HG03521 (cell line): ENCODE results near the gene PPM1B.
"Not testable (repeated sequence)": the region's sequence is repeated elsewhere in the genome, so short reads cannot be mapped to it uniquely, and the experiment has no call there.

Source experiments
- ATAC-seq: cut with Tn5 transposase; IDR thresholded peaks from one replicate; pipeline ENCODE4 v1.9.1; 2021; ENCODE audit warnings: mild to moderate bottlenecking, moderate library complexity; ENCODE audit not compliant: unreplicated experiment

The PPM1B gene

DNA sequence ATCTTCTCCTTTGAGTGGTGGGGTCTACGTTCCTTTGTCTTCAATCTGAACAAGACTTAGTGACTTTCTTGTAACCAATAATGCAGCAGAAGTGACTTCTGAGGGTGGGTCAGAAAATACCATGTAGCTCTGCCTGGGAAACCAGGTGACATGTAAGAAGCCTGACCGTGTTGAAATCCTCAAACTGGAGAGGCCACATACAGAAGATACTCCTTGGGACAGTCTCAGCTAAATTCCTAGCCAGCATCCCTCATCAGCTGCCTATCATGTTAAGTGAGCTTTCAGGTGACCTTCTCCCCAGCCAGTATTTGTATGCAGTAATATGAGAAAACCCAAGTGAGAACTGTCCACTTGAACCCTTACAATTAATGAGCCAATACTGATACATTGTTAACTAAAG, 27.0 kb downstream of the PPM1B start:
- ATAC-seq = no peak

DNA sequence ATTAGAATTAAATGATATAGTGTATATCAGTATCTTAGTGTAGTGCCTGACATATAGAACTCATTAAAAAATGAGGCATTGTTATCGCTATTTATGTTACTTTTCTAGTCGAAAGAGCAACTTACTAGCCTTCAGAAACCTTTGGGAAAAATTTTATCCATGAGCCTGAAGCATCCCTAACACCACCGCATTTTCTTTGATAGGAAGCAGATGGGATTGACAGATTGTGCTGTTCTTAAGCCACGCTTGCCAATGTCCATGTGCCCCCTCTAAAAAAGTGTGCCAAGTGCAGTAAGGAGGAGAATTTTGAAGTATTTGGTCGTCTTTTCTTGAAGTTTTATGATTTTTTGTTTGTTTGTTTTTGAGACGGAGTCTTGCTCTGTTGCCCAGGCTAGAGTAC, 29.1 kb downstream of the PPM1B start:
- no peak for ATAC-seq

DNA sequence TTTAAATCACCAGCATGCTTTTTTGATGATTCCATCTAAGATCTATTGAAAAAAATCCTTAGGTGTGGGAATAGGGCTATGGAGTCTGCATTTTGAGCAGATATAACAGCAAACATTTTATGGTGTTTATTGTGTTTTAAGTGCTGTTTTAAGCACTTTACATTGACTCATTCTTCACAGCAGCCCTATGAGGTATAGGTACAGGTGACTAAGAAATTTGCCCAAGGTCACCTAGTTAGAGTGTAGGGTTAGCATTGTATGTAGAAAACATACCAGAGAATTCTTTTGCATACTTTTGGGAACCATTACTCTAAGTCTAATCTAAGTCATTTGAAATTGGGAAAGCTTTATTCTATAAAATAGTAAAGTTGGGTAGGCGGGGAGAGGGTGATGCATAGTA, 31.3 kb downstream of the PPM1B start:
- ATAC-seq = no peak

DNA sequence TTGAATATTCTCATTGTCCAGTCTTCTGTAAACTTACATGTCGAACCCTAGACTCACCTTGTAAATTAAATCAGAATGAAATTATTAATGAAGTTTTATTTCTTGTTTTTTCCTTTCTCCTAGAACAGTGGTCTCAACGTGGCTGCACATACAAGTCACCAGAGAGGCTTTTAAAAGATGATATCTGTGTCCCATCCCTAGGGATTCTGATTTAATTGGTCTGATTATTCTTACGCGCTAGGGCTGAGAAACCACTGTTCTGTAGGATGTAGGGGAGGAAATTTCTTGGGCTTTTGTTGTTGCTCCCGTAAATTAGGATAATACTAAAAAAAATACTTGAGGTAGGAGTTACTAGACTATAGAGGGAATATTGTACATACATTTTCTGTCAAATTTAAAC, 32.1 kb downstream of the PPM1B start:
- no peak for ATAC-seq

DNA sequence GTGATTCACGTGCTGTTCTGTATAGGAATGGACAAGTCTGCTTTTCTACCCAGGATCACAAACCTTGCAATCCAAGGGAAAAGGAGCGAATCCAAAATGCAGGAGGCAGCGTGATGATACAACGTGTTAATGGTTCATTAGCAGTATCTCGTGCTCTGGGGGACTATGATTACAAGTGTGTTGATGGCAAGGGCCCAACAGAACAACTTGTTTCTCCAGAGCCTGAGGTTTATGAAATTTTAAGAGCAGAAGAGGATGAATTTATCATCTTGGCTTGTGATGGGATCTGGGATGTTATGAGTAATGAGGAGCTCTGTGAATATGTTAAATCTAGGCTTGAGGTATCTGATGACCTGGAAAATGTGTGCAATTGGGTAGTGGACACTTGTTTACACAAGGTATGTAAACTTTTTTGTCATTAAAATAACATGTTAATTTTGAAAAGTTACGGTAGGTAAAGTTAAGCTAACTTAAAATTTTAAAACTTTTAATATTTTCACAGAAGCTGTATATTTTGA, 33.0 kb downstream of the PPM1B start:
- ATAC-seq = no peak

DNA sequence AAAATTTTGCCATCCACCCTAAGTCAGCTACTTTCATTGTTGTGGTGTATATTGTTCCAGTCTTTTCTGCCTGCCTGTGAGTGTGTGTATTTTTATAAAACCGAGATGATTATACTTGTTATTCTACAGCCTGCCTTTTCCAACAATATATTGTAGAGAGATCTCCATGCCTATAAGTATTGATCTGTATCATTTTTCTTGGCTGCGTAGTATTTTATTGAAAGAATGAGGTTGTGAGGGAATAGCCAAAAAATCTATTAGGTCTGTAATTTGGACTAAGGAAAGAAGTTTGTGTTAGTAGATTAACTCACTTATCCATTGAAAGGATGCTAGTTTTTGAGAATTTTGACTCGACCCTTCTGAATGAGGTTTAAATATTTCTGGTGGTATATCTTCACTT, 34.9 kb downstream of the PPM1B start:
- no peak for ATAC-seq

DNA sequence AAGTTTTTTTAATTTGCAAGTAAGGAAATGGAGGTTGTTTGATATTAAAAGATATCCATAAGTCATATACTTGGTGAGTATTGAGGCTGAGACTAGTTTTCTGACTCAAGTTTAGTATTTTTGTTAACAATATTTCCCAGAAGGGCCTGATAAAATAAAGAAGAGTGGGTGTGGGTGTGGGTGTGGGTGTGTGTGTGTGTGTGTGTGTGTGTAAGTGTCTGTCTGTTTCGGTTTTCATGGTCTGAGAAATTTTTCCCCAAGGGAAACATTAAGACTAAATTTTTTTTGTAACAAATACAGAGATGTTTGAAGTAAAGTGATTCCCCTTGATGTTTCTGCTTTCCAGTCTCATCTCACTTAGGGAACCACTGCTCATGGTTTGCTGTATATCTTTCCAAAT, 36.5 kb downstream of the PPM1B start:
- no peak for ATAC-seq

DNA sequence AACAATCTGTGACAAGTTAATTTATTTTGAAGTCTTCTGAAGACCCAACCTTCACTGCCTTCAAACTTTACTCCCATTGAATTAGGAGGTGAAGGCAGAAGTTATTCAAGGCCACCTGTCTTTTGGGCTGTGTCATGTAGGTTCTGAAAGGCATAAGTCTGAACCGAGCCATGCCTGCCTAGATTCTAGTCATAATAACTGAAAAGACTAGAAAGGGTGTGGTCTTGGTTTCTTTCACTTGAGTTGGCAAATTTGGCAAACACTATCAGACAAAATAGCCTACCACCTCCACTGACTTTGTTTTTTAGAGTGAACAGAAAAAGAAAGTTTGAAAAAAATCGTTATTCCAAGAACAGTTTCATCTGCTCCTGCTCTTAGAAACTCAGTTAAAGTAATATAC, 38.4 kb downstream of the PPM1B start:
- ATAC-seq = no peak

DNA sequence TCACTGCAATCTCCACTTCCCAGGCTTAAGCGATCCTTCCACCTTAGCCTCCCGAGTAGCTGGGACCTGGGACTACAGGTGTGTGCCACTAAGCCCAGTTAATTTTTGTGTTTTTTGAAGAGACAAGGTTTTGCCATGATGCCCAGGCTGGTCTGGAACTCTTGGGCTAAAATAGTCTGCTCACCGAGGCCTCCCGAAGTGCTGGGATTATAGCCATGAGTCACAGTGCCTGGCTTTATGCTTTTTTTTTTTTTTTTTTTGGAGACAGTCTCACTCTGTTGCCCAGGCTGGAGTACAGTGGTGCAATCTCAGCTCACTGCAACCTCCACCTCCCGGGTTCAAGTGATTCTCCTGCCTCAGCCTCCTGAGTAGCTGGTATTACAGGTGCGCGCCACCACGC, 39.0 kb downstream of the PPM1B start:
- ATAC-seq = not testable (repeated sequence)

DNA sequence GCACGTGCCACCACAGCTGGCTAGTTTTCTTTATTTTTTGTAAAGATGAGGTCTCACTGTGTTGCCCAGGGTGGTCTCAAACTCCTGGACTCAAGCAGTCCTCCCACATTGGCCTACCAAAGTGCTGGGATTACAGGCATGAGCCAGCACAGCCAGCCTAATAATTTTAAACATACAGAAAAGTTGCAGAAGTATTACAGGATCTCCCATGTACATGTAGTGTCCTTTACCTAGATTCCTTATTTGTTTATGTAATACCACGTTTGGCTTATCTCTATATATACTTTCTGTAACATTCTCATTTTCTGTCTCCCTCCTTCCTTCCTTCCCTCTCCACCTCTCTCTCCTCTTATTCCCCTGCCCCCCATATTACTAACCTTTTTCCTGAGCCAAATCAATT, 41.7 kb downstream of the PPM1B start:
- ATAC-seq = no peak

DNA sequence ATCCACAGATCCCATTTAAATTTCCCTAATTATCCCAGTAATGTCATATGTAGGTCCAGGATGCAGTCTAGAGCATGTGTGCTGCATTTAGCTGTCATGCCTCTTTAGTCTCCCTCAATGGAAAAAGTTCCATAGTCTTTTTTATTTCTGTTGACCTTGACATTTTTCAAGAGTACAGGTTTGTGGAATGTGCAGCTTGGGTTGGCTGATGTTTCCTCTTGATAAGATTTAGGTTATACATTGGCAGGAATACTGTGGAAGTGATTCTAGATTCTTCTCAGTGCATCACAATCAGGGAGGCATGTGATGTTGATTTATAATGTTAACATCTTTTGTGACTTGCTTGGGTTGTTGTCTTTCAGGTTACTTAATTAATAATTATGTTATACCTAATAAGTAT, 42.5 kb downstream of the PPM1B start:
- ATAC-seq = no peak

DNA sequence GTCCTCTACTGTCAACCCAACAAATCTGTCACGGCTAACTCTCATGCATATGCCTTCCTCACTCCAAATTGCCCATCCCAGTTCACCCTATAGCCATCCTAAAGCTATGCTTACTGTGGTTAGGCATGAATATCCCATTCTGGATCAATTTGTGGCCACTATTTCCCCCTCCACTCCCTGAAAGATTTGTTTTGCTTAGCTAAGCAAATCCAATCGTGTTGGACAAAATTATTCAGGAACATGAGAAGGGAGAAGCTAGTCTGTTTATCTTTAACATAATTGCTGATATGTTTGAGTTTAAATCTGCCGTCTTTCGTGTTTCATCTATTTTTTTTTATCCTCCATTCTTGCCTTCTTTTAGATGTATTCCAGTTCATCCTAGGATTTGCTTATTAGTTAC, 43.6 kb downstream of the PPM1B start:
- no peak for ATAC-seq

DNA sequence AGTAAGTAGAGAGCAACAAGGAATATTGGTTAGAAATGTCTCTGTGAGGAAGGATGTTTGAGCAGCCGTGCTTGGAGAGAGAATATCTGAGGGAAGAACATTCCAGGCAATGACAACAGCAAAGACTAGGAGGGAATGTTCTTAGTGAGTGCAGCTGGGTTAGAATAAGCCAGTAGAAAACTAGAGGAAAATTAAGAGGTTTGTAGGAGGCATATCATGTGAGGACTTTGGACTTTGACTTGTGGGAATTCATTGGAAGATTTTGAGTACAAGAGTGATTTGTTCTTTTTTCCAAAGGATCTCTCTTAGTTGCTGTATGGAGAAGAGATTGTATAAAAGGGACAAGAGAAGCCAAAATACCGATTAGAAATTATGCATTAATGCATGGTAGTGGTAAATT, 47.2 kb downstream of the PPM1B start:
- no peak for ATAC-seq

DNA sequence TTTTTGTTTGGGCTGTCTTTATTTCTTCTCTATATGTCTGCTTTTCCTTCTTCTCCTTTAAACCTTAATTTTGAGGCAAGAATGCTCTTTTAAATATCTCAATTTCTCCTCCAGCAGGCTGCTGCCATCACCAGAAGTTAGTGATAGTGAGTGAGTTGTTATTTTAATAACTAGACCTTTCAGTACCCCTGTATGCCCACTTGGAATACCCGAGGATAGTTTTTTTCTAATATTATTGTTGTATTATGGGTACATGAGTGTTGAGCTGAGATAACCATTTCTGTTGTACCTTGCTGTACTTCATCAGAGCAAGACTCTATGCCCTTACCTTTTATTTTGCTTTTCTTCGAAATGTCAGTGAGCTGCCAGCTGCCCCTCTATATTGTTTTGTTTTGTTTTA, 50.1 kb downstream of the PPM1B start:
- ATAC-seq = no peak

DNA sequence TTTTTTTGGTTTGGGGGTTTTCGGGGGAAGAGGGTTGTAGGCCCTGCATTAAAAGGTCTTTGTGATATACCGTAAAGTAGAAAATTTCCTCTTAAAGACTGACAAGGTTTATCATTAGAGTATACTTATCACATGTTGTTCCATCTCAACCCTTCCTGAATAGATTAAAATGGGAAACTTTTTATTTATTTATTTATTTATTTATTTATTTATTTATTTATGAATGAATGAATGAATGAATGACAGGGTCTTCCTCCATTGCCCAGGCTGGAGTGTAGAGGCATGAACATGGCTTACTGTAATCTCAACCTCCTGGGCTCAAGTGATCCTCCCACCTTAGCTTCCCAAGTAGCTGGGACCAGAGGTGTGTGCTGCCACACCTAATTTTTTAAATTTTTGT, 58.1 kb downstream of the PPM1B start:
- no peak for ATAC-seq

DNA sequence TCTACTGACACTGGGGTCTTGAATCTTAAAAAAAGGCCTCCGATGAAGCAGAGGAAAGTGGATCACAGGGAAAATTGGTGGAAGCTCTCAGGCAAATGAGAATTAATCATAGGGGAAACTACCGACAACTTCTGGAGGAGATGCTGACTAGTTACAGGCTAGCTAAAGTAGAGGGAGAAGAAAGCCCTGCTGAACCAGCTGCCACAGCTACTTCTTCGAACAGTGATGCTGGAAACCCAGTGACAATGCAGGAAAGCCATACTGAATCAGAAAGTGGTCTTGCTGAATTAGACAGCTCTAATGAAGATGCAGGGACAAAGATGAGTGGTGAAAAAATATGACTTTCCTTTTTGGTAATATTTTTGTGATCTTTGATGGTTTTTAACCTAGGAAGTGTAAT, 61.7 kb downstream of the PPM1B start:
- no peak for ATAC-seq

DNA sequence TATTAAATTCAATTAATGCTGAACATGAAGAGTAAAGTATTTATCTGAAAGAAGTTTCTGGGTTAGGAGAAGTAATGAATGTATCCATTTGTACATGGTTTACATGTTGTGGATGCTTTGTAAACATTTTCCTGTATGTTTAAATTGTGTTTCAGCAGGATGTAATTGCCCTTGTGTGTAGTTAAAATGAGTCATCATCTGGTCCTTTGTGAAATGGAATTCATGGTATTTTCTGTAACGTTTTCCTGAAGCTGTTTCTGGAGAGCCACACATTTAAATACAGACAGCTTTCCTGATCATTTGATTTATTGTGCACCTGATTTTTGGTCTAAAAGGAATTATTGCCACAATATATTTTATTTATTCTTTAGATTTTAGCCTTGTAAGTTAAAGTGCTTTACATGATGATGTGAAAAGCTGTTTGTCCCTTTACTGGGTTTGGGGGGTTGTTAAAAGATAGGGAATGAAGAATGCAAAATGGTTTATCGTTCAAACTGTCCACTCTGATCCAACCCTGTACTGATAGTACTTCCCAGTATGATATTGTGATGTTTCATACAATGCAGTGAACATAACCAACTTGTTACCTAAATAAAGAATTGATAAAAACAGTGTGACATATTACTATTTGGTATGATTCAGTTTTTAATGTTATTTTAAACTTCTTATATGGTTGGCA, 64.9 kb downstream of the PPM1B start:
- ATAC-seq = no peak

DNA sequence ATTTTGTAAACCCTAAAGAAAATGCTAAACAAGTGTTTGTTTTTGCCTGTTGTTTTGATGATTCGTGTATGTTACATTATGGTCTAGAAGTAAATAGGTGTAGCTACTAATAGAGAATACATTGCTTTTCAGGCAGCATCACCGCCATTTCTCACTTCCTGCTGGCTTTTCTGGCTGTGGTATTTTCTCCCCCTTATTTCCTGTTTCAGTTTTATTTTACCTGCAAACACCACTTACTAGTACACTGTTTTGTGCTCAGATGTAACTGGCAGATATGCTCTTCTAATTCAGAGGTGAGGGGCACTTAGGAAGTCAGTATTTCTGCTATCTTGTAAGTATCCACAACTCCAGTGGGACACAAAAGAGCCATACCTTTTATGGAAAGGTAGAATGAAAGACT, 68.5 kb downstream of the PPM1B start:
- ATAC-seq = no peak

DNA sequence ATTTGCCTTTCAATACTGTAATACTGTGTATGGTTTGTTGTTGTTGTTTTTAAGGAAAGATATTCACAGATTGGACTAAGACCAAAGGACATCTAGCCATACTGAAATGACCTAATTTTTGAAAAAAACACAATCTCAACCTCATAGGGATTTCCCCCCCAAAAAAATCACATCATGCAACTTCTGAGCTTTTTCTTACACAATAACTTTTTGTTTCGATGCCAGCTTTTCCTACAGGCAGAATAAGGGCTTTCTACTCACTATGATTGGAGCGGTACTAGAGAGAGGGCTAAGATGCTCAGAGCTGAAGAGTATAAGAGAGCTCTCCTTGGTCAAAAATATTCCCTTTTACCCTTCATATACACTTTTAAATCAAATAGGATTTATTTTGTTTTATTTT, 74.2 kb downstream of the PPM1B start:
- ATAC-seq = no peak

DNA sequence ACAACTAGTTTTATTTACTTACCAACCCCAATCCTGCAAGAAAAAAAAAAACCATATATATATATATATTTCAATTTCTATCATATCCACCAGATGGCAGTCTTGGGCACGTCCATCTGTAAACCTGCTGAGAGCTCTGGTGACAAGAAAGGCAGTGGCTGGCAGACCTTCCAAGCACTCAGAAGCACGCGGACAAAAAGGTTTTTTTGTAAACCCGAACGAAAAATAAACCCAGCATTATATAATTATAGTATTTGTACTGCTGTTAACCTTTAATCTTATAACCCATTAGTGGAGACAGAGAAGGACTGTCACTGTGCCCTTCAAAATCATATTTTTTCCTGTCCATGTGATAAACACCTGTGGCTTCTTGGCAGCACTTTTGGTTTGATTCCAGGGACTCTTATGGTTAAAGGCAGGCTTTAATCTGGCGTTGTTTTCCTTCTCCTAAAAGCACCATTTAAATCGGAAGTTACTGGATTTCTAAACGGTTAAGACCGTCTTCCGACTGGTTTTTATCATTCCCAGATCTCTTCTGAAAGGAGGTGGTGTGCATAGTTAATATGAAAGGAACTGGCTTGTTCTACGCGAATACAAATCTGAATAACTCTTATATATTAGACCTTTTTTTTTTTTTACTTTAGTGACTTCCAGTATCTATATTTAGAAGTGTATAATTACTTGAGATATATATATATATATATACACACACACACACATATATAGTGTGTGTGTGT, 75.6 kb downstream of the PPM1B start:
- no peak for ATAC-seq

DNA sequence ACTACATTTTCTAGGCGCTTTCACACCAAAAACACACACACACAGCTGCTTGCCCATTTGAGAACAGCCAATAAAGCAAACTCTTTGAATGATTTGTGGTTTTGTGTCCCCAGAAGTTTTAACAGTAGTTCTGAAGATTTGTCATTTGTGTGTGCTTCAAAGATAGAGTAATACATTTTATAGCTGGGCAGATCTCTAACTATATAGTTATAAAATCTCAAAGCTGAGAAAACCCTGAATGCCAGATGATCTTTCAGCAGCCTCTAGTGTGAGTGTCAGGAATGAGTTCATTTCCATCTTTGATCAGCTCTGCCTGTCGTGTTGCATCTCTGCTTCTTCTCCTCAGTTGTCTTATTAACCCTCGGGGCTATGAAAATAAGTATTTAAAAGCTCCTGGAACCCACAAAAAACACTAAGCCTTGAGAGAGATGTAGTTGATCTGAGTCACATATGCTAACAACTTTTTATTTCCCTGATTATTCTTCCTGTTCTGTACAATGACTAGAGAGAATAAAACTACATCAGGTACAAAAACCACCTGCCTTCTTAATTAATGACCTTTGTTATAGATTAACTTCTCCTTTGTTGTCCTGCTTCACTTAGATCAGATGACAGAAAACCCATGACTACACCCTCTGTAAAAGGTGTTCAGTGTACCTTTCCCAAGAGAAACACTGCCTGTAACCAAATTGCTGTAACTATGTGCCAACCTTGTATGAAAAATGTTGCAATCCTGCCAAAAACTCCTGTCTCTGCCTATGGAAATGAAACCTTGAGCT, 76.6 kb downstream of the PPM1B start:
- ATAC-seq = no peak

DNA sequence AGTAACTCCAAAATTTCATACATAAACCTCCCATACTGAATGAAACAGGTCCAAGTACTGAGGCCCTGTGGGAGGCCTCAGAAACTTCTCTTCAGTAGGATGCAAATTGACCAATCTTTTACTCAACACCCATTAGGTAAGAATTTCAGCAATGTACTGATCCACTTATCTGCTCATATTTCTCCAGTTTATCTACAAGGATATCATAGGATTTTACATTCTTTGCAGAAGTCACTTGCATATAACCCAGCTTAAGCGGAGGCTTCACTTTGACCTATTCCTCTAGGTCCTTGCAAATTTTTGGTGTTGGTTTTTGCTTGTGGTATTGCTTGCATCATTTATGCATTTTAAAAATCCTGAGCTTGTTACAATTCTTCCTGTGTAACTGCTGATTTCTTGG, 77.8 kb downstream of the PPM1B start:
- no peak for ATAC-seq
